HepG2 (cell line): ENCODE results near the gene ICAM3. TPM values are rescaled to one million over a fixed set of nuclear protein-coding genes. Genes with fewer than 3 reads are reported as not detected.

ENCODE experiments used
- BHLHE40 ChIP-seq: IDR thresholded peaks from 2 replicates; pipeline ENCODE4 v1.6.1; 2011; ENCODE audit warnings: low read length, improper control_type of control experiment
- JDP2 ChIP-seq: sonication (generic); formaldehyde crosslinking; IDR thresholded peaks from 2 replicates; pipeline ENCODE4 v1.8.1; 2022; ENCODE audit warnings: missing genetic modification reagents, borderline replicate concordance
- ZFP36 ChIP-seq: fragments of 150-350 bp; IDR thresholded peaks from 2 replicates; pipeline ENCODE4 v1.6.1; 2018; ENCODE audit warnings: borderline replicate concordance, low read length, low read depth; ENCODE audit not compliant: partially characterized antibody
- ZFY ChIP-seq: sonication (generic); formaldehyde crosslinking; IDR thresholded peaks from 2 replicates; pipeline ENCODE4 v1.4.0; 2020; ENCODE audit warnings: missing genetic modification reagents
- ZNF260 ChIP-seq: sonication (generic); formaldehyde crosslinking; IDR thresholded peaks from 2 replicates; pipeline ENCODE4 v1.4.0; 2020; ENCODE audit warnings: missing genetic modification reagents, low read depth, mild to moderate bottlenecking, borderline replicate concordance
- ZNF30 ChIP-seq: sonication (generic); formaldehyde crosslinking; IDR thresholded peaks from 2 replicates; pipeline ENCODE4 v1.5.0; 2020; ENCODE audit warnings: mild to moderate bottlenecking, missing genetic modification reagents
- ZNF557 ChIP-seq: sonication (generic); formaldehyde crosslinking; IDR thresholded peaks from 2 replicates; pipeline ENCODE4 v1.4.0; 2020; ENCODE audit warnings: missing genetic modification reagents
- ZNF776 ChIP-seq: sonication (generic); formaldehyde crosslinking; IDR thresholded peaks from 2 replicates; pipeline ENCODE4 v1.4.0; 2020; ENCODE audit warnings: mild to moderate bottlenecking, missing genetic modification reagents
- polyA plus RNA-seq, 8 experiments: library from polyadenylated mRNA; depleted of rRNA in 3 of 8; stranded (reverse) in 7 of 8; unstranded in 1 of 8; fragments of >200 nt; fragmentation: Illumina TruSeq in 4 of 8; extraction: Trizol in 4 of 8; gene quantifications; 2 replicates each; pipeline versions ENCODE4 v1.2.1 to v1.2.3, GENCODE V29; 2011 to 2016; ENCODE audit warnings: low read depth in 4 of 8, missing spikeins in 1 of 8, mixed read lengths in 1 of 8; ENCODE audit not compliant: insufficient read depth in 1 of 8
- total RNA-seq, 5 experiments: library from RNA; depleted of rRNA; stranded (reverse); fragments of >200 nt; fragmentation: Illumina TruSeq; extraction: Trizol; gene quantifications; 2 replicates each; pipeline ENCODE4 v1.2.3, GENCODE V29; 2016; ENCODE audit warnings: low read depth in 1 of 5
- TF ChIP-seq, protein P1 (sequence below): sonication (generic); formaldehyde crosslinking; IDR thresholded peaks from 2 replicates; pipeline ENCODE4 v1.4.0; 2020; ENCODE audit warnings: missing genetic modification reagents
- TF ChIP-seq, protein P2 (sequence below): sonication (generic); formaldehyde crosslinking; IDR thresholded peaks from 2 replicates; pipeline ENCODE4 v1.4.0; 2020; ENCODE audit warnings: missing genetic modification reagents
- TF ChIP-seq, protein P3 (sequence below): sonication (generic); formaldehyde crosslinking; IDR thresholded peaks from 2 replicates; pipeline ENCODE4 v1.8.1; 2022; ENCODE audit warnings: low read depth, mild to moderate bottlenecking, missing genetic modification reagents
- TF ChIP-seq, protein P4 (sequence below): sonication (generic); formaldehyde crosslinking; IDR thresholded peaks from 2 replicates; pipeline ENCODE4 v1.4.0; 2020; ENCODE audit warnings: mild to moderate bottlenecking, missing genetic modification reagents
- TF ChIP-seq, protein P5 (sequence below): sonication (generic); formaldehyde crosslinking; IDR thresholded peaks from 2 replicates; pipeline ENCODE4 v1.5.0; 2020; ENCODE audit warnings: mild to moderate bottlenecking, missing genetic modification reagents, borderline replicate concordance

Gene ICAM3
- total and polyA plus RNA-seq, 2 of the 13 experiments (the other 11 are each of a cell fraction or from before 2014, with no cell fraction given), result 14.1 to 21.0 TPM

DNA sequence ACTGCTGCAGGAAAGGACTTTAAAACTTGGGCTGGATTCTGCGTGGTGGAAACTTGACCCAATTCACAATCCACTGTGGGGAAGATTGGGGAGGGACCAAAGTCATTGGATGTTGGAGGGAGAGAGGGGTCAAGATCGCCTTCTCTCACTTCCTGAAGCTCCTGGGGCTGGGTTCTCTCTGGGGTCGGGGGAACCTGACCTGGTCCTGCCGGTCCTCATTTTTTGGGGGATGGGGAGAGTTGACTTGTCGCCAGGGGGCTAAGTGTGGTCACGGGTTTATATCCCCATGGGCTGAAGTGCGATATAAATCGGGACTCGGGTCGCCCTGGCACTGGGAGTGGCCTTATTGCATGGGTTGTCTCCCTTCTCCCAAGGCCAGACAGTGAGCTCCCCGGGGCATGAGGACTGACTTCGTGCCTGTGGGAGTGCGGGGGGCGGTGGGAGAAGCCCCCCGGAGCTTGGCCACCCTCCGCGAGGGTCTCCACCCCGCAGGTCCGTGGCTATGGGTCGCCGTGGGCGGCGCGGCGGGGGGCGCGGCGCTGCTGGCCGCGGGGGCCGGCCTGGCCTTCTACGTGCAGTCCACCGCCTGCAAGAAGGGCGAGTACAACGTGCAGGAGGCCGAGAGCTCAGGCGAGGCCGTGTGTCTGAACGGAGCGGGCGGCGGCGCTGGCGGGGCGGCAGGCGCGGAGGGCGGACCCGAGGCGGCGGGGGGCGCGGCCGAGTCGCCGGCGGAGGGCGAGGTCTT, 43.4 kb downstream of the ICAM3 start (continued):
- TF ChIP-seq ZNF260 (CRISPR knock-in tag), result no peak
- no peak; the same call in 1 of the 2 replicates for TF ChIP-seq JDP2 (CRISPR knock-in tag)
- no peak for TF ChIP-seq BHLHE40
- TF ChIP-seq, protein P1, sequence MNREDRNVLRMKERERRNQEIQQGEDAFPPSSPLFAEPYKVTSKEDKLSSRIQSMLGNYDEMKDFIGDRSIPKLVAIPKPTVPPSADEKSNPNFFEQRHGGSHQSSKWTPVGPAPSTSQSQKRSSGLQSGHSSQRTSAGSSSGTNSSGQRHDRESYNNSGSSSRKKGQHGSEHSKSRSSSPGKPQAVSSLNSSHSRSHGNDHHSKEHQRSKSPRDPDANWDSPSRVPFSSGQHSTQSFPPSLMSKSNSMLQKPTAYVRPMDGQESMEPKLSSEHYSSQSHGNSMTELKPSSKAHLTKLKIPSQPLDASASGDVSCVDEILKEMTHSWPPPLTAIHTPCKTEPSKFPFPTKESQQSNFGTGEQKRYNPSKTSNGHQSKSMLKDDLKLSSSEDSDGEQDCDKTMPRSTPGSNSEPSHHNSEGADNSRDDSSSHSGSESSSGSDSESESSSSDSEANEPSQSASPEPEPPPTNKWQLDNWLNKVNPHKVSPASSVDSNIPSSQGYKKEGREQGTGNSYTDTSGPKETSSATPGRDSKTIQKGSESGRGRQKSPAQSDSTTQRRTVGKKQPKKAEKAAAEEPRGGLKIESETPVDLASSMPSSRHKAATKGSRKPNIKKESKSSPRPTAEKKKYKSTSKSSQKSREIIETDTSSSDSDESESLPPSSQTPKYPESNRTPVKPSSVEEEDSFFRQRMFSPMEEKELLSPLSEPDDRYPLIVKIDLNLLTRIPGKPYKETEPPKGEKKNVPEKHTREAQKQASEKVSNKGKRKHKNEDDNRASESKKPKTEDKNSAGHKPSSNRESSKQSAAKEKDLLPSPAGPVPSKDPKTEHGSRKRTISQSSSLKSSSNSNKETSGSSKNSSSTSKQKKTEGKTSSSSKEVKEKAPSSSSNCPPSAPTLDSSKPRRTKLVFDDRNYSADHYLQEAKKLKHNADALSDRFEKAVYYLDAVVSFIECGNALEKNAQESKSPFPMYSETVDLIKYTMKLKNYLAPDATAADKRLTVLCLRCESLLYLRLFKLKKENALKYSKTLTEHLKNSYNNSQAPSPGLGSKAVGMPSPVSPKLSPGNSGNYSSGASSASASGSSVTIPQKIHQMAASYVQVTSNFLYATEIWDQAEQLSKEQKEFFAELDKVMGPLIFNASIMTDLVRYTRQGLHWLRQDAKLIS, result no peak
- TF ChIP-seq ZFP36, result no peak
- peak; percentile 83; the same call in 1 of the 2 replicates for TF ChIP-seq ZNF776 (CRISPR knock-in tag)
- TF ChIP-seq, protein P2, sequence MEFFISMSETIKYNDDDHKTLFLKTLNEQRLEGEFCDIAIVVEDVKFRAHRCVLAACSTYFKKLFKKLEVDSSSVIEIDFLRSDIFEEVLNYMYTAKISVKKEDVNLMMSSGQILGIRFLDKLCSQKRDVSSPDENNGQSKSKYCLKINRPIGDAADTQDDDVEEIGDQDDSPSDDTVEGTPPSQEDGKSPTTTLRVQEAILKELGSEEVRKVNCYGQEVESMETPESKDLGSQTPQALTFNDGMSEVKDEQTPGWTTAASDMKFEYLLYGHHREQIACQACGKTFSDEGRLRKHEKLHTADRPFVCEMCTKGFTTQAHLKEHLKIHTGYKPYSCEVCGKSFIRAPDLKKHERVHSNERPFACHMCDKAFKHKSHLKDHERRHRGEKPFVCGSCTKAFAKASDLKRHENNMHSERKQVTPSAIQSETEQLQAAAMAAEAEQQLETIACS (CRISPR knock-in tag), result no peak
- TF ChIP-seq ZNF30 (CRISPR knock-in tag), result no peak
- TF ChIP-seq, protein P3, sequence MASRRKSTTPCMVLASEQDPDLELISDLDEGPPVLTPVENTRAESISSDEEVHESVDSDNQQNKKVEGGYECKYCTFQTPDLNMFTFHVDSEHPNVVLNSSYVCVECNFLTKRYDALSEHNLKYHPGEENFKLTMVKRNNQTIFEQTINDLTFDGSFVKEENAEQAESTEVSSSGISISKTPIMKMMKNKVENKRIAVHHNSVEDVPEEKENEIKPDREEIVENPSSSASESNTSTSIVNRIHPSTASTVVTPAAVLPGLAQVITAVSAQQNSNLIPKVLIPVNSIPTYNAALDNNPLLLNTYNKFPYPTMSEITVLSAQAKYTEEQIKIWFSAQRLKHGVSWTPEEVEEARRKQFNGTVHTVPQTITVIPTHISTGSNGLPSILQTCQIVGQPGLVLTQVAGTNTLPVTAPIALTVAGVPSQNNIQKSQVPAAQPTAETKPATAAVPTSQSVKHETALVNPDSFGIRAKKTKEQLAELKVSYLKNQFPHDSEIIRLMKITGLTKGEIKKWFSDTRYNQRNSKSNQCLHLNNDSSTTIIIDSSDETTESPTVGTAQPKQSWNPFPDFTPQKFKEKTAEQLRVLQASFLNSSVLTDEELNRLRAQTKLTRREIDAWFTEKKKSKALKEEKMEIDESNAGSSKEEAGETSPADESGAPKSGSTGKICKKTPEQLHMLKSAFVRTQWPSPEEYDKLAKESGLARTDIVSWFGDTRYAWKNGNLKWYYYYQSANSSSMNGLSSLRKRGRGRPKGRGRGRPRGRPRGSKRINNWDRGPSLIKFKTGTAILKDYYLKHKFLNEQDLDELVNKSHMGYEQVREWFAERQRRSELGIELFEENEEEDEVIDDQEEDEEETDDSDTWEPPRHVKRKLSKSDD, result no peak
- no peak for TF ChIP-seq ZNF557
- TF ChIP-seq, protein P4, sequence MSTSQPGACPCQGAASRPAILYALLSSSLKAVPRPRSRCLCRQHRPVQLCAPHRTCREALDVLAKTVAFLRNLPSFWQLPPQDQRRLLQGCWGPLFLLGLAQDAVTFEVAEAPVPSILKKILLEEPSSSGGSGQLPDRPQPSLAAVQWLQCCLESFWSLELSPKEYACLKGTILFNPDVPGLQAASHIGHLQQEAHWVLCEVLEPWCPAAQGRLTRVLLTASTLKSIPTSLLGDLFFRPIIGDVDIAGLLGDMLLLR, result peak; percentile 63; the same call in 1 of the 2 replicates
- TF ChIP-seq, protein P5, sequence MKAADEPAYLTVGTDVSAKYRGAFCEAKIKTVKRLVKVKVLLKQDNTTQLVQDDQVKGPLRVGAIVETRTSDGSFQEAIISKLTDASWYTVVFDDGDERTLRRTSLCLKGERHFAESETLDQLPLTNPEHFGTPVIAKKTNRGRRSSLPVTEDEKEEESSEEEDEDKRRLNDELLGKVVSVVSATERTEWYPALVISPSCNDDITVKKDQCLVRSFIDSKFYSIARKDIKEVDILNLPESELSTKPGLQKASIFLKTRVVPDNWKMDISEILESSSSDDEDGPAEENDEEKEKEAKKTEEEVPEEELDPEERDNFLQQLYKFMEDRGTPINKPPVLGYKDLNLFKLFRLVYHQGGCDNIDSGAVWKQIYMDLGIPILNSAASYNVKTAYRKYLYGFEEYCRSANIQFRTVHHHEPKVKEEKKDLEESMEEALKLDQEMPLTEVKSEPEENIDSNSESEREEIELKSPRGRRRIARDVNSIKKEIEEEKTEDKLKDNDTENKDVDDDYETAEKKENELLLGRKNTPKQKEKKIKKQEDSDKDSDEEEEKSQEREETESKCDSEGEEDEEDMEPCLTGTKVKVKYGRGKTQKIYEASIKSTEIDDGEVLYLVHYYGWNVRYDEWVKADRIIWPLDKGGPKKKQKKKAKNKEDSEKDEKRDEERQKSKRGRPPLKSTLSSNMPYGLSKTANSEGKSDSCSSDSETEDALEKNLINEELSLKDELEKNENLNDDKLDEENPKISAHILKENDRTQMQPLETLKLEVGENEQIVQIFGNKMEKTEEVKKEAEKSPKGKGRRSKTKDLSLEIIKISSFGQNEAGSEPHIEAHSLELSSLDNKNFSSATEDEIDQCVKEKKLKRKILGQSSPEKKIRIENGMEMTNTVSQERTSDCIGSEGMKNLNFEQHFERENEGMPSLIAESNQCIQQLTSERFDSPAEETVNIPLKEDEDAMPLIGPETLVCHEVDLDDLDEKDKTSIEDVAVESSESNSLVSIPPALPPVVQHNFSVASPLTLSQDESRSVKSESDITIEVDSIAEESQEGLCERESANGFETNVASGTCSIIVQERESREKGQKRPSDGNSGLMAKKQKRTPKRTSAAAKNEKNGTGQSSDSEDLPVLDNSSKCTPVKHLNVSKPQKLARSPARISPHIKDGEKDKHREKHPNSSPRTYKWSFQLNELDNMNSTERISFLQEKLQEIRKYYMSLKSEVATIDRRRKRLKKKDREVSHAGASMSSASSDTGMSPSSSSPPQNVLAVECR (CRISPR knock-in tag), result no peak; the same call in 1 of the 2 replicates
- peak; percentile 64; the same call in 1 of the 2 replicates for TF ChIP-seq ZFY (CRISPR knock-in tag)
